ENCODE results near the gene NHEJ1. TPM values are rescaled to one million over a fixed set of nuclear protein-coding genes. Genes with fewer than 3 reads are reported as not detected.

NHEJ1 gene
- total RNA-seq, 1 donor from 2014 or later = 10.8 TPM

- Histone ChIP-seq H3K79me2 (ENCODE audit: insufficient read depth, low read length) (no peaks in the 10 kb centered on the region), H2AFZ (ENCODE audit: low read depth, low read length) (no peak overlapping the region), H3K4me2 (ENCODE audit: low read length) (no peak overlapping the region), H3K9me3 (ENCODE audit: insufficient read depth, low read depth, low read length) (no peaks in the 10 kb centered on the region), H3K9ac (ENCODE audit: low read length) (no peak overlapping the region), H3K36me3 (ENCODE audit: insufficient read depth, low read length) (no peaks in the 10 kb centered on the region), H3K4me3 (ENCODE audit: insufficient read depth, low read depth, low read length) (no peak overlapping the region), H3K4me1 (ENCODE audit: insufficient read depth, low read length) (no peaks in the 10 kb centered on the region), H3K27me3 (ENCODE audit: insufficient read depth, low read length) (peaks cover 26% of the 10 kb centered on the region), H4K20me1 (ENCODE audit: insufficient read depth, low read length) (no peaks in the 10 kb centered on the region), H3K27ac (ENCODE audit: low read depth, low read length) (no peak overlapping the region)
- Mint-ChIP-seq H3K9me3 (ENCODE audit: unreplicated experiment) (no peaks in the 10 kb centered on the region), H3K36me3 (ENCODE audit: low read depth, unreplicated experiment) (no peaks in the 10 kb centered on the region), H3K27me3 (ENCODE audit: low read depth, unreplicated experiment) (peaks cover 69% of the 10 kb centered on the region), H3K4me3 (ENCODE audit: unreplicated experiment) (no peak overlapping the region), H3K27ac (ENCODE audit: unreplicated experiment) (no peak overlapping the region), H3K4me1 (ENCODE audit: low read depth, unreplicated experiment) (no peaks in the 10 kb centered on the region)
- no peak for TF ChIP-seq EZH2 (IDR thresholded peaks at IDR 0.05; ENCODE audit: insufficient read depth, low read length)
- TF ChIP-seq, protein P1, sequence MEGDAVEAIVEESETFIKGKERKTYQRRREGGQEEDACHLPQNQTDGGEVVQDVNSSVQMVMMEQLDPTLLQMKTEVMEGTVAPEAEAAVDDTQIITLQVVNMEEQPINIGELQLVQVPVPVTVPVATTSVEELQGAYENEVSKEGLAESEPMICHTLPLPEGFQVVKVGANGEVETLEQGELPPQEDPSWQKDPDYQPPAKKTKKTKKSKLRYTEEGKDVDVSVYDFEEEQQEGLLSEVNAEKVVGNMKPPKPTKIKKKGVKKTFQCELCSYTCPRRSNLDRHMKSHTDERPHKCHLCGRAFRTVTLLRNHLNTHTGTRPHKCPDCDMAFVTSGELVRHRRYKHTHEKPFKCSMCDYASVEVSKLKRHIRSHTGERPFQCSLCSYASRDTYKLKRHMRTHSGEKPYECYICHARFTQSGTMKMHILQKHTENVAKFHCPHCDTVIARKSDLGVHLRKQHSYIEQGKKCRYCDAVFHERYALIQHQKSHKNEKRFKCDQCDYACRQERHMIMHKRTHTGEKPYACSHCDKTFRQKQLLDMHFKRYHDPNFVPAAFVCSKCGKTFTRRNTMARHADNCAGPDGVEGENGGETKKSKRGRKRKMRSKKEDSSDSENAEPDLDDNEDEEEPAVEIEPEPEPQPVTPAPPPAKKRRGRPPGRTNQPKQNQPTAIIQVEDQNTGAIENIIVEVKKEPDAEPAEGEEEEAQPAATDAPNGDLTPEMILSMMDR (IDR thresholded peaks at IDR 0.05; ENCODE audit: insufficient read depth, low read depth, low read length) = no peak
- DNase-seq (ENCODE audit: low read depth) = no peak
- FAIRE-seq = no peak
Observed at GRCh38 chr2:219032051-219032745, 128.4 kb downstream of the NHEJ1 start.

DNA sequence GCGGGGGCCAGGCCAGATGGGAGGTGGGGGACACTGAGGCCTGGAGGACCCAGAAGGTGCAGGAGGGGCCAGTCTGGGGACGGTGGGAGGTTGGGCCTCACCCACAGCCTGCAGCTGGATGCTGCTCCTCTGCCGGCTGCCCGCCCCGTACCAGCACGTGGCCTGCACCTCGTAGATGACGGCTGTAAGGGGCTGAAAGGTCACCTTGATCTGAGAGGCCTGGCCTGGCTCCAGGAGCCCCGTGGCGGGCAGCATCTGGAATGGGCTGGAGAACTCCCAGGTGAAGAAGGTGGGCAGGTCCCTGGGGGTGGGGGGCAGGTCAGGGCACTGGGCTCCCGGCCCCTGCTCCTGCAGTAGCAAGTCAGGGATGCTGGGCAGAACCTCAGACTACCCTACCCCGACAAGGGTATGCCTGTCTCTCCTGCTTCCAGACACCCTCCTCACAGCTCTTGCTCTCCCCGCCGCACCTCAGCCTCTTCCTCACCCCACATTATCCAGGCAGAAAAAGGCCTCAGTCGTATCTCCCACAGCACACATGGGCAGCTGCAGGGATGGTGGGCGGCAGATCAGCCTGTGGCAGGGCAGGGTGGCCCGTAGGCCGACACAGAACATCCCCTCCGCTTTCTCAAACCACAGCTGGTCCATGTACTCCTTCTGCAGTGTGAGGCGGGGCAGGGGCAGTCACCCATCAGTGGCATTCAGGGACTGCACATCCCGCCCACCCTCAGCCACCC, 129.4 kb downstream of the NHEJ1 start:
- Mint-ChIP-seq H3K9me3 (ENCODE audit: unreplicated experiment) (no peaks in the 10 kb centered on the region), H3K36me3 (ENCODE audit: low read depth, unreplicated experiment) (no peaks in the 10 kb centered on the region), H3K4me1 (ENCODE audit: low read depth, unreplicated experiment) (no peaks in the 10 kb centered on the region), H3K27me3 (ENCODE audit: low read depth, unreplicated experiment) (peaks cover 71% of the 10 kb centered on the region), H3K27ac (ENCODE audit: unreplicated experiment) (no peak overlapping the region), H3K4me3 (ENCODE audit: unreplicated experiment) (no peak overlapping the region)
- TF ChIP-seq, protein P1 (IDR thresholded peaks at IDR 0.05; ENCODE audit: insufficient read depth, low read depth, low read length) = no peak
- no peak for TF ChIP-seq EZH2 (IDR thresholded peaks at IDR 0.05; ENCODE audit: insufficient read depth, low read length)
- Histone ChIP-seq H4K20me1 (ENCODE audit: insufficient read depth, low read length) (no peaks in the 10 kb centered on the region), H3K4me1 (ENCODE audit: insufficient read depth, low read length) (no peaks in the 10 kb centered on the region), H3K9ac (ENCODE audit: low read length) (no peak overlapping the region), H3K4me3 (ENCODE audit: insufficient read depth, low read depth, low read length) (no peak overlapping the region), H3K9me3 (ENCODE audit: insufficient read depth, low read depth, low read length) (no peaks in the 10 kb centered on the region), H3K79me2 (ENCODE audit: insufficient read depth, low read length) (no peaks in the 10 kb centered on the region), H3K4me2 (ENCODE audit: low read length) (no peak overlapping the region), H2AFZ (ENCODE audit: low read depth, low read length) (no peak overlapping the region), H3K36me3 (ENCODE audit: insufficient read depth, low read length) (no peaks in the 10 kb centered on the region), H3K27ac (ENCODE audit: low read depth, low read length) (no peak overlapping the region), H3K27me3 (ENCODE audit: insufficient read depth, low read length) (peaks cover 26% of the 10 kb centered on the region)
- FAIRE-seq (no peak), DNase-seq (ENCODE audit: low read depth) (no peak)
